Right lobe of liver (tissue), 4 donors: ENCODE measurements around the gene BCAR3.

Source experiments
- CTCF ChIP-seq, 4 donors: fragments of 200-600 bp in 3 of 4; fragments of 450-650 bp in 1 of 4; IDR thresholded peaks; one replicate each; pipeline versions ENCODE4 v1.5.1 to v1.8.0; 2016 to 2022; ENCODE audit warnings: antibody characterized with exemption in 4 of 4, mild to moderate bottlenecking in 2 of 4
- POLR2A ChIP-seq: fragments of 450-650 bp; IDR thresholded peaks from one replicate; pipeline ENCODE4 v1.6.1; 2017; ENCODE audit warnings: antibody characterized with exemption, mild to moderate bottlenecking
- donor health status: DM: no; HTN: no; CAD: no.
- donor health status: DM: no; HTN: no; CAD: no.
- donor health status: DM: no; HTN: yes; CAD: no.

GRCh38 chr1:93659822-93660503 is 21.7 kb downstream of the BCAR3 start:
- TF ChIP-seq CTCF (IDR thresholded peaks at IDR 0.05) (no peak), POLR2A (no peak)
